Stimulated activated CD4-positive, alpha-beta T cell treated with anti-CD3 and anti-CD28 coated beads, Interleukin-4, amount 100 ng/mL, for 24 hours (primary cell): Measurements from ENCODE around the gene C2orf68.
"Not testable (repeated sequence)": the region's sequence is repeated elsewhere in the genome, so short reads cannot be mapped to it uniquely, and the experiment has no call there.

ENCODE experiments used
- DNase-seq: peaks from one replicate; pipeline ENCODE4 v3.0.0-alpha.2; 2020

The C2orf68 gene, protein sequence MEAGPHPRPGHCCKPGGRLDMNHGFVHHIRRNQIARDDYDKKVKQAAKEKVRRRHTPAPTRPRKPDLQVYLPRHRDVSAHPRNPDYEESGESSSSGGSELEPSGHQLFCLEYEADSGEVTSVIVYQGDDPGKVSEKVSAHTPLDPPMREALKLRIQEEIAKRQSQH

DNA sequence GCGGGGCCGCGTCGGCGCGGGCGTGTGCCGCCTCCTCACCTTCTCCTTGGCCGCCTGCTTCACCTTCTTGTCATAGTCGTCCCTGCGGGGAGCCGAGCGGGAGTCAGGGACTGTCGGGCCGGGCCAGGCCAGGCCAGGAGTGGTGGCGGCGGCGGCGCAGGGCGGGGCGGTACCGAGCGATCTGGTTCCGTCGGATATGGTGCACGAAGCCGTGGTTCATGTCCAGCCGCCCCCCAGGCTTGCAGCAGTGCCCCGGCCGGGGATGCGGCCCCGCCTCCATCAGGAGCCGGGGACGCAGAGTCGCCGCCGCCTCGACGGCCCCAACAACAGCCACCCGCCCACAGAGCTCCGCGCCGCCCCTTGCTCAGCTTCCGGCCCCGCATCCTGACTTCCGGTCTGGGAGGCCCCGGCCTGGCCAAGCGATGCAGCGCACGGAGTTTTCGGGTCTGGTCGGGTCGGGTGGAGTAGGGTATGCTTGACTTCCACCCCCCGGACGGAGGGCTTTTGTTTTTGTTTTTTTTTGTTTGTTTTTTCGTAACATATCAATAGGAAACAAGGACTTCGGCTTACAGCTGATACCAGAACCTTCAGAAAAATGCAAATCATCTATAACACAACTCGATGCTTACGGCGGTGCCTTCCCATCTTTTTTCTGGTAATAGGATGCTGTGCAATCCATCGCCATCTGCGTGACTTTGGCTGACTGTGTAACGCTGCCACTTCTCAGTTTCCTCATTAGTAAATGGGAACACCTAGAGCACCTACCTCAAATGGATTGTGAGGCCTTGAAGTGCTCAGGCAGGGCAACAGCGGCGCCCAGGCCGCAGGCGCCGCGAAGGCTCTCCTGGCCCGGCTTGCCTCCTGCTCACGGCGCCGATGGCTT lies at the start of gene C2orf68:
C2orf68 (minus strand) TSS at position 362 of the 883 bp plus-strand sequence; CDS start at position 280, 82 bp downstream.
- peak; percentile 89 for DNase-seq

DNA sequence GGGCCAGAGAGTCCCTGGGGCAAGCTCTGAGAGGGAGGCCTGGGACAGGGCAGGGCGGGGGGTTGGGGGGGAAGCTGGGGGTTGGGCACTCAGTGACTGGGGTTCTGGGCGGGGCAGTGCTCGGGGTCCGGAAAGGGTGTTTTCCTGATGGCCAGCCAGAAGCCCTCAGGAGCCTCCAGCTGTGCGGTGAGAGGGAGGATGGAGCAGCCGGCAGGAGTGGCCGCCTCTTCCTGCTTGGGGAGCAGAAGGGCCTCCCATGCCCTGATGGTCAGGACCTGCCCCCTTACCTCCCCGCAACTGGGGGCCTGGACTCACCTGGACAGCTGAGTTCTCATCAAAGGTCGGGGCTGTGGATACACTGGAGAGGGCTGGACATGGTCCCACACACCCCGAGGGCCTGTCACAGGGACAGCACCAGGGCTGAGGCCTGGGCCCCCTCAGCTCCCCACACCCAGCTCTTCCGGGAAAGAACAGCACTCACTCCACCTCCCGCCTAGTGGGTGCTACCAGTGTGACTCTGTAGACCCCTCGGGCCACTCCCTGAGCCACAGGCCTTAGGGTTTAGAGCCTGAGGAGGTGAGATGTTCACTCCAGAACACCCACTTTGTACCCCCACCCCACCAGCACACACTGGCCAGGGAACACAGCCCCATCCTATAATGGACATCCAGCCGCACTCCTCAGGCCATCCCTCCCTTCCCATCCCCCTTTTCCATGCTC lies 49.4 kb upstream of the C2orf68 start:
- DNase-seq = no peak

DNA sequence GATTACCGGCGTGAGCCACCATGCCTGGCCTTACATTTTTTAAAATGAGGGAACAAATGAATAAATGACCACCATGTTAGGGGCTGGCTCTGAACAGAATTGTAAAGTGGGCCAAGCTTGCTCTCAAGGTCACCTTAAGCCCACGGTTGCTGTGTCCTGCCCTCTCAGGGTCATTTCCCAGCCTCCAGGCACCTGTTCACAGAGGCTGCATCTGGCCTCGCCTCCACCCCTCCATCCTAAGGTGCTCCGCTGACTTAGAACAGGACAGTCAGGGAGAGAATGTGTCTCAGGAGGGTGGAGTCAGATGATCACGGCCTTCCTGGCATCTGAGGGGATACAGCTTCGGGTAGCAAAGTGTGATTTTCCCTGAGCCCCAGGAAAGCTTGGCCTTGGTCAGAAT lies 48.9 kb upstream of the C2orf68 start:
- DNase-seq = no peak

- DNase-seq = not testable (repeated sequence)
Observed at GRCh38 chr2:85660301-85660700, 48.4 kb upstream of the C2orf68 start.

GRCh38 chr2:85659324-85659981 lies 47.6 kb upstream of the C2orf68 start:
- no peak for DNase-seq

DNA sequence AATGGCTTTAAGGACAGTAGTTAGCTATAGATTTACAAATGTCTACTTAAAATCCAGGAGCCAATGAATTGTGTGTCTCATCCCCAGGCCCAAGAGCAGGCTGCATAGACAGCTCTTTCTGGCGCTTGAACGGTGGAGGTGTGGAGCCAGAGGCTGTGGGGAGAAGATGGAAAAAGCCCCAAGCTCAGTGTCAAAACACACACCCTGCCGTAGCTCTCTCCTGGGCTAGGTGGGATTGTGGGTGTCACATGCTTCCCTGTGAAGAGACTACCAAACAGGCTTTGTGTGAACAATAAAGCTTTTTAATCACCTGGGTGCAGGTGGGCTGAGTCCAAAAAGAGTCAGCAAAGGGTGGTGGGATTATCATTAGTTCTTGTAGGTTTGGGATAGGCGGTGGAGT lies 45.5 kb upstream of the C2orf68 start:
- not testable (repeated sequence) for DNase-seq

GRCh38 chr2:85656468-85656867 lies 44.6 kb upstream of the C2orf68 start:
- no peak for DNase-seq

GRCh38 chr2:85655961-85656417 lies 44.1 kb upstream of the C2orf68 start:
- no peak for DNase-seq

DNA sequence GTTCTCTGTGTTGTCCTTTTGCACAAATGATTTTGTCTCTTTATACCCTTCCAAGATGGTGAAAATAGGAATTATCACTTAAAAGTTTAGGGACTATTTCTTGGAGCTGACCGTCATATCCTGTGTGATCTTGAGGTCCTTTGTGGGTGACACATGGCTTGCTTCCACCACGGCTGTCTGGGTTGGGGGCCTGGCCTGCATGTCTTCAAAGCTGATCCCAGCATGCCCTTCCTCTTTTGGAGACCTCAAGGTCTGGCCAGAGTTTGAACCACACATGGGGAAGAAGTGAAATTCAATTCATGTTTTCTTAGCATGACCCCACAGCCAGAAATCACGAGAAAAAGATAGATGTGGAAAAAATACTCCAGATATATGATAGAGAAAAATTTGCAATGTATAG lies 42.1 kb upstream of the C2orf68 start:
- no peak for DNase-seq

- no peak for DNase-seq
Observed at GRCh38 chr2:85652056-85652455, 40.2 kb upstream of the C2orf68 start.

GRCh38 chr2:85651097-85651496 lies 39.2 kb upstream of the C2orf68 start:
- DNase-seq = no peak

DNA sequence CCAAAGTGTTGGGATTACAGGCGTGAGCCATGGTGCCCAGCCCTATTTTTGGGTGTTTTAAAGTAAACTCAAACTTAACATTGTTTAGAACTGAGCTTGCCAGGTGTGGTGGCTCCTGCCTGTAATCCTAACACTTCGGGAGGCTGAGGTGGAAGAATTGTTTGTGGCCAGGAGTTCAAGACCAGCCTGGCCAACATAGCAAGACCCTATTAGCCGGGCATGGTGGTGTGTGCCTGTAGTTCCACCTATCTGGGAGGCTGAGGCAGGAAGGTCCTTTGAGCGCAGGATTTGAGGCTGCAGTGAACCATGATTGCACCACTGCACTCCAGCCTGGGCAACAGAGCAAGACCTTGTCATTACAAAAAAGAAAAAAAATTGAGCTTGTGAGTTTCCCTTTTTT lies 38.6 kb upstream of the C2orf68 start:
- DNase-seq = no peak

DNA sequence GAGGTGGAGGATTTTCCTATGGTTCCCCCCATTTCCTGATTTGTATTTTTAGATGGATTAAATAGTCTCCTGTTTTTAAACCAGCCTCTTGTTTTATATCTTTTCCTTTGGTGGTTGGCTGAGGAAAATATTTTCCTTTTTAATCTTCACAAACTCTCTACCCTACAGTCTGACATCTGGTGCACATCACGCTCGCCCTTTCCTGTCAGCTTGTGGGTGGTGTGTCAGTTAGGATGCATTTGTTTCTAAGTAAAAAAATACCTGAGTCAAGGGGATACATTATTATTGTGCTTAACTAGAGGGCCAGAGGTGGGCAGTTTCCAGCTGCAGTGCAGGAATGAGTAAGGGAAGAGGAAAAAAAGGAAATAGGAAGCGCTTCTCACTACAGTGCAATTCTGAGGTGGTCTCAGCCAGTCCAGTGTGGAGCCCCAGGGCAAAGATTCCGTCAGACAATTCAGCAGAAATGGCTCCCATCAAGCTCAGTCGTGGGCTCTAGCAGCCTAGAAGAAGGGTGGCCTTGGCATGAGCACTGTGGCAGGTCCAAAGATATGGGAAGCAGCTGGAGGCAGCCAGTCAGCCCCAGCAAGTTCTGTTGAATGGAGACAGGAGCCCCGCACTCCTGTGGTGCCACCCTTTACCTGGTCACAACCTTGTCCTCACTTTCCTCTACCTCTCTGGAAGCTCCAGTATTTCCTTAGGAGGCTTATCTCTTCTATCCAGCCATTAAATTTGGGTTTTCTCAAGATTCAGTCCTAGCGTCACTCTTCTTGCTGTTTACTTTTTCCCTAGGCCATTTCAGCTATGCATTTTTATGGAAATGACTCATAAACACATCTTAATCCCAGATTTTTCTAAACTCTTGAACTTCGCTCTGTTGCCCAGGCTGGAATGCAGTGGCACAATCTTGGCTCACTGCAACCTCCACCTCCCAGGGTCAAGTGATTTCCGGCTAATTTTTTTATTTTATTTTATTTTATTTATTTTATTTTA lies 37.6 kb upstream of the C2orf68 start:
- no peak for DNase-seq

GRCh38 chr2:85648619-85649018 lies 36.8 kb upstream of the C2orf68 start:
- no peak for DNase-seq

DNA sequence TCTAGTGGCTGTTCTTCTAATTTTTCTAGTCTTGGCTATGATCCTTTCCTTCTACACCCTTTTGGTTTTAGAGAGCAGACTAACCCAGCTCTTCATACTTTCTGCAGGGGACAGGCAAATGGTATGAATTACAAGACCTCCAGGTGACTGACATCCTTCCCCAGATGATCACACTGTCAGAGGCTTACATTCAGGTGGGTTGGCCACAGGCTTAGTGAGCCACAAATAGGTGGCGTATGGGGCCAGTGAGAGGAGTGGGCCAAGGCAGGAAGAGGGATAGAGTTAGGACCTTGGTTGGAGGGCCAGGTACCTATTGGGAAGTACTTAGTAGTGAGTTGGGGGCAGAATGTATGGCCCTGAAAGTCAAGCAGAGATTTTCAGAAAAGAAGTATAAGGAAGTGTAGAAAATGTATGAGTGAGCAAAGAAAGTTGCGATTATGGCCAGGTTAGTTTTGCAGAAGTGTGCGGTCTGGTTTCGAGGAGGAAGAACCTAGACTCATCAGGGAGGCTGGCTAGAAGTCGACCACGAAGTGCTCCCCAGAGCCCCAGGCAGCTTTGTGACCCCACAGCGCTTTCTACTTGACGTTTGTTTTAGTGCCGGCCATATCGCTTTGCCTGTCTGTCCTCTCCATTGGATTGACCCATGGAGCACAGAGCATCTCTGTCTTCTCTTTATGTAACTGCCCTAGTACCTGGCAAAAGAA lies 36.1 kb upstream of the C2orf68 start:
- no peak for DNase-seq

DNA sequence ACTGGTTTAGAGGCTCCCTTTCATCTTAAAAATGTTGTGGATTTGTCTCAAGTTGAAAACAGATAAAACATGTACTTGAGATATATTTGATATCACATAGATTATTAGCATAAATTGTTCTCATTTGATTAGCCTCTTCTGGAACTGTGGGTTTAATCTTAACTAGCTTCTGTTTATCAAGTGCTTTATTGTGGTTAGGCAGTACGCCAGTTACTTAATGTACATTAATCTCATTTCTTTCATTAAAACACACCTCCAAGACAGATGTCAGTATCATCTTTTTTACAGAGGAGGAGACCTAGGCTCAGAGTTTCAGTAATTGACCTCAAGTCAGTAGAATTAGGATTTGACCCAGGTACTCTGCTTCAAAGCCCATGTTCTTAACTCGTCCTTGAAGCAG lies 34.3 kb upstream of the C2orf68 start:
- no peak for DNase-seq

- DNase-seq = no peak
Observed at GRCh38 chr2:85644909-85645308, 33.0 kb upstream of the C2orf68 start.

DNA sequence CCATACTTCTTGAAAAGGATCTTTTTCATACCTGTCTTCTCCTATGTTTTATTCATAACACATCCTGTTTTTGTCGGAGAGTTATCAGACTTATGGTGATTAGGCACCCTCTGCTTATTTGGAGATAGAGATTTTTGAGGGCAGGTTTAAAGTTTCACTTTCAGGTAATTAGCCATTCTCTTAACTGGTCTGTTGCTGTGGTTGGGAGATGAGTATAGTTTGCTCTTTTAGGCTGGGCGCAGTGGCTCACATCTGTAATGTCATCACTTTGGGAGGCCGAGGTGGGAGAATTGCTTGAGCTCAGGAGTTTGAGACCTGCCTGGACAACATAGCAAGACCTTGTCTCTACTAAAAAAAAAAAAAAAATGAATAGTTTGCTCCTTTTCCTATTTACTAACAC lies 30.9 kb upstream of the C2orf68 start:
- no peak for DNase-seq

DNA sequence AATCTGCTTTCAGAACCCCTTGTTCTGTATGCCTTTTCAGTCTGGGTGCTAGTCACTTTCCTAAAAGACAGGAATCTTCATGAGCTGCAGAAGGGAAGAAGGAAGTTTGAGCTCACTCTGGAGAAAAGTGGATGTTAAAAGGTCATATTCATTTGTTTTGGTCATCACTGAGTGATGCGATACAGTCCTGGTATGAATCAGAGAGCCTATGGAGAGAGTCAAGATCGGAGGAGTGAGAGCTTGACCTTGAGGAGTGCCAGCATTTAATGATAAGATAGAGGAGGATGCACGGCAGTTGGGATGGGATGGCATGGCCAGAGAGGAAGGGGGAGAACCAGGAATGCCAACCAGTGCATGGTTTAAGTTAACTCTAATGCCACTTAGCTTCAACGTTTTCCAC lies 23.8 kb upstream of the C2orf68 start:
- DNase-seq = no peak

DNA sequence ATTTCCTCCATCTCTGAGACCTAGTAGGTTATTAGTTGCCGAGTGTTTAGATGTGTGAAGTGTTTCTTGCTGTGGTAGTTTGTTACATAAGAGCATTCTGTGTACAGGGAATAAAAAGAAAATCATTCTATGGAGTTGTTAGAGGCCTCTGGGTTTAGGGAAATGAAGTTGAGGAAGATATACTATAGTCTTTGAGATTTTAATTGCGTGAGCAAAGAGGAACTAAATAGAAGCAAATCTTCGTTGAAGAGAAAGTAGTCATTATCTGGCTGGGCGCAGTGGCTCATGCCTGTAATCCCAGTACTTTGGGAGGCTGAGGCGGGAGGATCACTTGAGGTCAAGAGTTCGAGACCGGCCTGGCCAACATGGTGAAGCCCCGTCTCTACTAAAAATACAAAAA lies 23.1 kb upstream of the C2orf68 start:
- DNase-seq = no peak

- no peak for DNase-seq
Observed at GRCh38 chr2:85631316-85631715, 19.4 kb upstream of the C2orf68 start.
